SU-DHL-6 (cell line): ENCODE results near the gene TBC1D20.

ENCODE experiments used
- EZH2phosphoT487 ChIP-seq: fragments of 200-600 bp; sonication (generic), shearing (Covaris generic); conservative IDR thresholded peaks from 2 replicates; pipeline ENCODE4 v1.6.1; 2018; ENCODE audit warnings: mild to moderate bottlenecking, antibody characterized with exemption, low read length, moderate library complexity, mixed read lengths
- TF ChIP-seq, protein P1 (sequence below): fragments of 200-600 bp; sonication (generic); IDR thresholded peaks from one replicate; pipeline ENCODE4 v1.5.1; 2017; ENCODE audit warnings: antibody characterized with exemption, mild to moderate bottlenecking, low read length, moderate library complexity; ENCODE audit not compliant: insufficient read depth, poor library complexity, severe bottlenecking

DNA sequence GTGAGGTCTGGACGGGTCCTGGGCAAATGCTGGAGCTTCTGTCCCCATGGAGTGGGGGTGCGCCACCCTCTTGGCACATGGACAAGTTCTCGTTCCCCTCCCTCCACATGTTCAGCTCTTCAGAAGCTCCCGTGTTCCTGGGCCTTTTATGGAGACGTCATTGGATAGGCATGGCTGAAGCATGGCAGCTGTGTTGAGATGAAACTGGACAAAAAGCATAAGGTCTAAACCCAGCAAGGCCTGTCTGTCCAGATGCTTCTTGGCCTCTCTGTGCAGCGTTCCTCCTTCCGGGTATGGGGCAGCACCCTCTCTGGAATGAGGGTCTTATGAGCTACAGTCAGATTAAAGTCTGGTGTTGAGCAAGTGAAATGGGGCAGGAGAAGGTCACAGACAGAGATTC lies 26.8 kb downstream of the TBC1D20 start:
- TF ChIP-seq, protein P1, sequence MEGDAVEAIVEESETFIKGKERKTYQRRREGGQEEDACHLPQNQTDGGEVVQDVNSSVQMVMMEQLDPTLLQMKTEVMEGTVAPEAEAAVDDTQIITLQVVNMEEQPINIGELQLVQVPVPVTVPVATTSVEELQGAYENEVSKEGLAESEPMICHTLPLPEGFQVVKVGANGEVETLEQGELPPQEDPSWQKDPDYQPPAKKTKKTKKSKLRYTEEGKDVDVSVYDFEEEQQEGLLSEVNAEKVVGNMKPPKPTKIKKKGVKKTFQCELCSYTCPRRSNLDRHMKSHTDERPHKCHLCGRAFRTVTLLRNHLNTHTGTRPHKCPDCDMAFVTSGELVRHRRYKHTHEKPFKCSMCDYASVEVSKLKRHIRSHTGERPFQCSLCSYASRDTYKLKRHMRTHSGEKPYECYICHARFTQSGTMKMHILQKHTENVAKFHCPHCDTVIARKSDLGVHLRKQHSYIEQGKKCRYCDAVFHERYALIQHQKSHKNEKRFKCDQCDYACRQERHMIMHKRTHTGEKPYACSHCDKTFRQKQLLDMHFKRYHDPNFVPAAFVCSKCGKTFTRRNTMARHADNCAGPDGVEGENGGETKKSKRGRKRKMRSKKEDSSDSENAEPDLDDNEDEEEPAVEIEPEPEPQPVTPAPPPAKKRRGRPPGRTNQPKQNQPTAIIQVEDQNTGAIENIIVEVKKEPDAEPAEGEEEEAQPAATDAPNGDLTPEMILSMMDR = no peak
- TF ChIP-seq EZH2phosphoT487 = no peak
